Nephron progenitor cell (in vitro differentiated cells): ENCODE measurements around the gene TMEM187.

Source experiments
- DNase-seq: peaks from one replicate; pipeline ENCODE4 v3.0.0; 2021
- H3K27ac Mint-ChIP-seq: 2 replicates; pipeline ENCODE4 v1.8.0; 2021; ENCODE audit warnings: mild to moderate bottlenecking, moderate library complexity, mixed read lengths
- H3K27me3 Mint-ChIP-seq: 2 replicates; pipeline ENCODE4 v1.8.0; 2021; ENCODE audit warnings: mild to moderate bottlenecking, low read depth, mixed read lengths; ENCODE audit not compliant: poor library complexity
- H3K36me3 Mint-ChIP-seq: 2 replicates; pipeline ENCODE4 v1.8.0; 2021; ENCODE audit warnings: low read depth, mixed read lengths
- H3K4me1 Mint-ChIP-seq: 2 replicates; pipeline ENCODE4 v1.8.0; 2021; ENCODE audit warnings: mixed read lengths
- H3K4me3 Mint-ChIP-seq: 2 replicates; pipeline ENCODE4 v1.8.0; 2021; ENCODE audit warnings: mild to moderate bottlenecking, moderate library complexity, mixed read lengths
- H3K9me3 Mint-ChIP-seq: 2 replicates; pipeline ENCODE4 v1.8.0; 2021; ENCODE audit warnings: mild to moderate bottlenecking, moderate library complexity, mixed read lengths
- TF ChIP-seq, protein P1 (sequence below): fragments of 200-600 bp; sonication (generic); IDR thresholded peaks from 2 replicates; pipeline ENCODE4 v1.5.0; 2021; ENCODE audit warnings: antibody characterized with exemption

The TMEM187 gene

DNA sequence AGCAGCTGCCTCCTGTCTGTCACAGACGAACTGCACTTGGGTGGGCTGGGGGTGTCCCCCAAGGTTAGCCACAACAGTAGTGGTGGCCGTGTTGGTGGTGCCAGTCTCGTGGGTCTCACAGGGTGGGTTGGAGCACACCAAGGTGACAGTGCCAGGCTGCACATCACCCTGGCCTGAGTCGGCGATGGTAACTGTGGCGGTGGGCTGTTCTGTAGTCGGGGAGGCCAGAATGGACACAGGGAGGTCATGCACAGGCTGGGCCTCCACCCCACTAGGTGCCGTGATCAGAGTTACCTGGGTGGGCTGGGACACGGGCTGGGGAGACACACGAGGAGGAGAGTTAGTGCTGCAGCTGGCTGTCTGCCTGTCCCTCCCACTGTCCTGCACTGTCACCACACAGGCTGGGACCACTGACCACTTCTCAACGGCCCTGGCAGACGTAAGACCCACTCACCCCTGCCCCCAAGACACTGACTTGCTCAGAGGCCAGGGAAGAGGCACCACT is 17.3 kb upstream of the TMEM187 start:
- peaks cover 19% of the 10 kb centered on the region for H3K4me1 Mint-ChIP-seq
- TF ChIP-seq, protein P1, sequence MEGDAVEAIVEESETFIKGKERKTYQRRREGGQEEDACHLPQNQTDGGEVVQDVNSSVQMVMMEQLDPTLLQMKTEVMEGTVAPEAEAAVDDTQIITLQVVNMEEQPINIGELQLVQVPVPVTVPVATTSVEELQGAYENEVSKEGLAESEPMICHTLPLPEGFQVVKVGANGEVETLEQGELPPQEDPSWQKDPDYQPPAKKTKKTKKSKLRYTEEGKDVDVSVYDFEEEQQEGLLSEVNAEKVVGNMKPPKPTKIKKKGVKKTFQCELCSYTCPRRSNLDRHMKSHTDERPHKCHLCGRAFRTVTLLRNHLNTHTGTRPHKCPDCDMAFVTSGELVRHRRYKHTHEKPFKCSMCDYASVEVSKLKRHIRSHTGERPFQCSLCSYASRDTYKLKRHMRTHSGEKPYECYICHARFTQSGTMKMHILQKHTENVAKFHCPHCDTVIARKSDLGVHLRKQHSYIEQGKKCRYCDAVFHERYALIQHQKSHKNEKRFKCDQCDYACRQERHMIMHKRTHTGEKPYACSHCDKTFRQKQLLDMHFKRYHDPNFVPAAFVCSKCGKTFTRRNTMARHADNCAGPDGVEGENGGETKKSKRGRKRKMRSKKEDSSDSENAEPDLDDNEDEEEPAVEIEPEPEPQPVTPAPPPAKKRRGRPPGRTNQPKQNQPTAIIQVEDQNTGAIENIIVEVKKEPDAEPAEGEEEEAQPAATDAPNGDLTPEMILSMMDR = no peak
- no peaks in the 10 kb centered on the region for H3K27me3 Mint-ChIP-seq
- no peak overlapping the region for H3K4me3 Mint-ChIP-seq
- H3K27ac Mint-ChIP-seq = no peak overlapping the region
- DNase-seq = no peak
- peaks cover 40% of the 10 kb centered on the region for H3K36me3 Mint-ChIP-seq
- H3K9me3 Mint-ChIP-seq = no peaks in the 10 kb centered on the region

DNA sequence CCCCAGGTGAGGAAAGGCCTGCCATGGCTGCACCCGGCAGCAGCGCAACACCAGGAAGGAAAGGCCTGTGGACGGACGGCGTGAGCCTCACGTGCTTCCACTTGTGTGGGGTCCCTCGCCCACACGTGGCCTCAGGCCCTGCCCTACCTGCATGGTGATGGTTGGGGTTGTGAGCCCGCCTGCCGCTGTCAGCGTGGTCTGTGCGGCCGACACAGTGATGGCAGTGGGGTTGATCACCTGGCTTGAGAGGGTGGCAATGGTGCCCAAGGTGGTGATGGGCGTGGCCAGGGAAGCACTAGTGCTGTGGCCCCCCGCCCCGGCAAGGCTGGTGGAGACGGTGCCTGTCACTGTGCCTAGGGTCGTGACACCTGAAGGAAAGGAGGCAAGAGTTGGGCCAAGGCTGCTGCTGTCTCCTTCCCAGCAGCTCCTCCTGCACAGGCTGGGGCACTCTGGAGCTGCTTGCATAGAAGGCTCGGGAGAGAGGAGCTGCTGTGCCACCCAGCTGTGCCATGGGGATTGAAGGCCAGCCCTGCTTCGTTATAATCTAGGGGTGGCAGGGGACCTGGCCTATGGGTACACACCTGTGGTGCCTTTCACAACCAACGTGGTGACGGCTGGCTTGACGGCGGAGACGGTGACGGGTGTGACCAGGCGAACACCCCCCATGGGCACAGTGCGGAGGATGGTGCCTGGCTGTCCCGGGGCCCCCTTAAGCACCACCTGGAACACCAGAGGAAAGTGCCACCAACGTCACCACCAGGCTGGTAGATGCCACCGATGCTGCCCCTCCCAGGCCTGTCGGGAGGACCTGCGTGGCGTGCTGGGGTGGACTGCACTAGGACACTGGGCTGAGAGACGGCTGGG is 16.3 kb upstream of the TMEM187 start:
- H3K4me1 Mint-ChIP-seq = peaks cover 9% of the 10 kb centered on the region
- no peak overlapping the region for H3K27ac Mint-ChIP-seq
- no peak for DNase-seq
- peaks cover 40% of the 10 kb centered on the region for H3K36me3 Mint-ChIP-seq
- H3K9me3 Mint-ChIP-seq = no peaks in the 10 kb centered on the region
- no peak overlapping the region for H3K4me3 Mint-ChIP-seq
- TF ChIP-seq, protein P1 = no peak
- H3K27me3 Mint-ChIP-seq = no peaks in the 10 kb centered on the region

DNA sequence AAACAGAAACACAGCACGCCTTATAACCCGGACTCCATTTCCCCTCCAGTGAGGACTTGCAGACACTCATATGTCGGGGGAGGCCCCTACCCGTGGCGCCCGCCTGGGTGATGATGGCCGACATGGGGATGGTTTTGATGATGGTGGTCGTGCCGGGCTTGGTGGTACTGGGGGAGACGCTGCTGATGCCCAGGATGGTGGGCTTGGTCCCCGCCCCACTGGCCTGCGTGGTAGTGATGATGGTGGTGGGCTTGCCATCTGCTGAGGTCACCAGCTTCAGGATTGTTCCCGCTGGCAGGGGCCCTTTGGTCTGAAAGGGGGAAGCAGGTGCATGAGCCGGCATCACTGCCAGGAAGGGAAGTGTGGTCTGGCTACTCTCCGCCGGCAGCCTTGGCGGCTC is 15.3 kb upstream of the TMEM187 start:
- H3K4me3 Mint-ChIP-seq = no peak overlapping the region
- H3K4me1 Mint-ChIP-seq = peaks cover 6% of the 10 kb centered on the region
- no peak for DNase-seq
- no peaks in the 10 kb centered on the region for H3K27me3 Mint-ChIP-seq
- H3K27ac Mint-ChIP-seq = no peak overlapping the region
- peaks cover 43% of the 10 kb centered on the region for H3K36me3 Mint-ChIP-seq
- no peaks in the 10 kb centered on the region for H3K9me3 Mint-ChIP-seq
- TF ChIP-seq, protein P1 = no peak

DNA sequence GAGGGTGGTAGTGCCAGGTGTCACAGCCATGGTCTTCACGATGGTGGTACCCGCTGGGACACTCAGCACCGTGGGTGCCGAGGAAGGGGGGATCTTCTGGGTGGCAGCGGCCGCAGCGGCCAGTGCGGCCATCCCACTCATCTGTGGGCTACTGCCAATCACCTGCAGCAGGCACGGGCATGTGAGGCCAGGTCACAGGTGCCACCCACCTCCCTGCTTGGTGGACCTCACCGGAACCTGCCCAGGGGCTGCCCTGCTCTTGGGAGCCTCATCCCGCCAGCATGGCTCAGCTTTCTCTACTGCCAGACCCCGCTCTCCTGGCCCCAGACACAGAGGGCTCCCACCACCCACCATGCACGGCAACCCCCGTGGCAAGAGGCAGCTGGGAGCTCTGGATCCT is 13.9 kb upstream of the TMEM187 start:
- H3K27ac Mint-ChIP-seq = no peak overlapping the region

DNA sequence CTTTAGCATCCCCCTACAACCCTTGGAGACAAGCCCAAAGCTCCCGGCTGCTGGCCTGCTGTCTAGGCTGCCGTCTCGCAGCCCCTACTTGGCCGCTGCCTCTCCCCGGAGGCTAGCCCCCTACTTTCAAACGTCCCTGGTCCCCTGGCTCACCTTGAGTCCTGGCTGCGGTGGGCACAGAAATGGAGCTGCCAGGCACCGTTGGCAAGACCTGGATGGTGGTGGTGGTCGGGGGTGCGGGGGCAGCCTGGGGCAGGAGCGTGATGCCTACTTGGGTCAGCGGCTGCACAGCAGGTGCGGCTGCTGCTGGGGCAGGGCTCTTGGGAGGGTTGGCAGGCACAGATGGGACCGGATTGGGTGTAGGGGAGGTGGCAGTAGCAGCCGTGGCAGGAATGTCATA is 12.9 kb upstream of the TMEM187 start:
- Mint-ChIP-seq H3K4me1 (no peaks in the 10 kb centered on the region), H3K36me3 (peaks cover 33% of the 10 kb centered on the region)

More for the DNA sequence above, 13.9 kb upstream of the TMEM187 start:
- Mint-ChIP-seq H3K4me1 (no peaks in the 10 kb centered on the region), H3K9me3 (no peaks in the 10 kb centered on the region), H3K27me3 (no peaks in the 10 kb centered on the region), H3K4me3 (no peak overlapping the region), H3K36me3 (peaks cover 39% of the 10 kb centered on the region)
- TF ChIP-seq, protein P1 = no peak
- no peak for DNase-seq

More for the DNA sequence above, 12.9 kb upstream of the TMEM187 start:
- TF ChIP-seq, protein P1 = no peak
- Mint-ChIP-seq H3K27me3 (no peaks in the 10 kb centered on the region), H3K9me3 (no peaks in the 10 kb centered on the region), H3K27ac (no peak overlapping the region), H3K4me3 (no peak overlapping the region)
- no peak for DNase-seq
